Retinal pigment epithelial cell (primary cell): ENCODE data around the gene HSPA12A.

Experiments
- DNase-seq: peaks from one replicate; pipeline ENCODE4 v3.0.0-alpha.2; 2010; ENCODE audit warnings: low read depth
- H3K4me3 ChIP-seq: 2 replicates; pipeline ENCODE4 v1.5.1; 2011; ENCODE audit warnings: mild to moderate bottlenecking, low read length, control low read depth, moderate library complexity
- TF ChIP-seq, protein P1 (sequence below): conservative IDR thresholded peaks from 2 replicates; pipeline ENCODE4 v1.5.1; 2011; ENCODE audit warnings: low read depth, low read length, control low read depth, inconsistent platforms

HSPA12A gene

DNA sequence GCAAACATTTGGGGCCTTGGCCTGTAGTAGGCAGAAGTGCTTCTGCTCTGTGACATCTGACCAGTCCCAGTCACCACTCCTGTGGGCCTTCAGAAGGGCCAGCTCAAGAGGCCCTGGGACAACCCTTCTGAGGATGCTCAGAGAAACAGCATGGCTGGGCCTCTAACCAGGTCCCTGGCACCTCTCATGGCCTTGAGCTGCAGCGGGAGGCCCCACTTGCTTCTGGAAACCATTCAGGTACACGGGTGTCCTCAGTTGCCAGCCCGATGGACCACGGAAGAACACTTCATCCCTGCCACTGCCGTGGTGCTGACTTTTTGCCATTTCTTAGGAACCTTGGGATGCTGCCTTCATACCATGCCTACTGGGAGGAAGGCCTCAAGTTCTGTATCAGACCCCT, 57.6 kb downstream of the HSPA12A start:
- no peak overlapping the region for H3K4me3 ChIP-seq
- DNase-seq = no peak
- TF ChIP-seq, protein P1, sequence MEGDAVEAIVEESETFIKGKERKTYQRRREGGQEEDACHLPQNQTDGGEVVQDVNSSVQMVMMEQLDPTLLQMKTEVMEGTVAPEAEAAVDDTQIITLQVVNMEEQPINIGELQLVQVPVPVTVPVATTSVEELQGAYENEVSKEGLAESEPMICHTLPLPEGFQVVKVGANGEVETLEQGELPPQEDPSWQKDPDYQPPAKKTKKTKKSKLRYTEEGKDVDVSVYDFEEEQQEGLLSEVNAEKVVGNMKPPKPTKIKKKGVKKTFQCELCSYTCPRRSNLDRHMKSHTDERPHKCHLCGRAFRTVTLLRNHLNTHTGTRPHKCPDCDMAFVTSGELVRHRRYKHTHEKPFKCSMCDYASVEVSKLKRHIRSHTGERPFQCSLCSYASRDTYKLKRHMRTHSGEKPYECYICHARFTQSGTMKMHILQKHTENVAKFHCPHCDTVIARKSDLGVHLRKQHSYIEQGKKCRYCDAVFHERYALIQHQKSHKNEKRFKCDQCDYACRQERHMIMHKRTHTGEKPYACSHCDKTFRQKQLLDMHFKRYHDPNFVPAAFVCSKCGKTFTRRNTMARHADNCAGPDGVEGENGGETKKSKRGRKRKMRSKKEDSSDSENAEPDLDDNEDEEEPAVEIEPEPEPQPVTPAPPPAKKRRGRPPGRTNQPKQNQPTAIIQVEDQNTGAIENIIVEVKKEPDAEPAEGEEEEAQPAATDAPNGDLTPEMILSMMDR = no peak

DNA sequence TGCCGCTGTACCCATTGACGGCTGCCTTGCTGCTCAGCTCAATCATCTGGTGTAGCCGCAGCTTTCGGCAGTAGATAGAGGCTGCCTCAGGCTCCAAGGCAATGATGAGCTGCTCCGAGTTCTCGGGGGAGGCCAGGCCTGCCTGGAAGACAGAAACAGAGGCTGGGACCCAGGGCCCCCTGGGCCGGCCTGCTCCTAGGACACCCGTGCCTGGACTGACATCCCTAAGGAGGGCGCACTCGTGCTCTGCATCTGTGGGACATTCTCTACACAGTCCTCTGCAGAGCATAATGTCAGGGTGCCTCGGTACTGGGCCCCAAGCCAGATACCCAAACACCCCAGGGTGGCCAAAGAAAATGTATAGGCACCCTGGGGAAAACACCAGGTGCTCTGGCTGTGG, 58.5 kb downstream of the HSPA12A start:
- no peak overlapping the region for H3K4me3 ChIP-seq
- no peak for DNase-seq
- TF ChIP-seq, protein P1 = no peak

DNA sequence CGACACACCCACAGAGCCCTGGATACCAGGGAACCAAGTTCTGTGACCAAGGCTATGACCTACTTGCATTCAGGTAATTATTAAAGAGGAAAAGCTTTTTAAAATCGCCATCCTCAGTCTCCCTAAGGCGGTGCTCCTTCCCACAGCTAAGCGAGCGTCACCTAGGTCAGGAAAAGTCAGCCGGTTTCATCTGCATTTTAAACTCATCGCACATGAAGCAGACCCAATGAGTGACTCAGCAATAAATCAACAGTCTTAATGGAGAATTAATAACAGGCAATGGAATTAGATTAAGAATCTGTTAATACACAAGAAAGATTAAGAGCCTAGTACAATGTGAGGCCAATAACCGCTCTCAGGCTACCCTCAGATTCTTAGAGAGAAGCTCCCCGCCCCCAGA, 59.2 kb downstream of the HSPA12A start:
- TF ChIP-seq, protein P1 = no peak
- no peak for DNase-seq
- H3K4me3 ChIP-seq = no peak overlapping the region

DNA sequence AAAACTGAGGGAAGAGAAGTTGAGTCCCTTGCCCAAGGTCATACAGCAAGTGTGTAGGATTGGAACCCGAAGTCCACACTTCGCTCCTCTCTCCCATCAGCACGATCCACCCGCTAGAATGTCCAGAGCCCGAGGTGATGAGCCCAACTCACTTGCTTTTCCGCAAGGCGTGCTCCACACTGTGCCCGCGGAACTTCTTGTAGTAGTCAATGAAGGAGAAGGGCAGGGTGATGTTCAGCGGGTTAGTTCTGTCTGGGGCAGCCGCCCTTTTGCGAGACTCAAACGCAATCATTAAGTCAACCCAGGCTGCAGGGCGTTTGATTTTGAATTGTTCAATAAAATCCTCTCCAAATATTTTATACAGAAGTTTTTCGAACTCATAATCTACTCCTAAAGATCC, 63.0 kb downstream of the HSPA12A start:
- DNase-seq = no peak
- no peak overlapping the region for H3K4me3 ChIP-seq
- TF ChIP-seq, protein P1 = no peak

DNA sequence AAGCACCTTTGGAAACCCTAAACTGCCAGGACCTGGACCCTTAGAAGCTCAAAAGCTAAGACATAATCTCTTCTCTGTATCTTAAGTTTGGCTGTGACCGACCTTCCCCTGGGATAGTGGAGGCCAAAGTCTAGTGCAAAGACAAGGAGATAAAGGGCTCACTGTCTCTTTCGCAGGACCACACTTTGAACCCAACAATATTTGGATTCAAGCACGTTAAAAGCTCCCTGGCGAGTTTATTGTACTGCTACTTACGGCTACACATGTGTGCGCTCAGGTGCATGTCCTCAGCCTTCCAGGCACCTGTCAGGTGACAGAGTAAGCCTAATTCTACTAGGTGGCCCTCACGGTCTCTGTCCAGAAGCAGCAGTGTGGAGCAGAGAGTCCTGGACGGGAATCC, 65.7 kb downstream of the HSPA12A start:
- H3K4me3 ChIP-seq = no peak overlapping the region
- DNase-seq = no peak
- TF ChIP-seq, protein P1 = no peak

DNA sequence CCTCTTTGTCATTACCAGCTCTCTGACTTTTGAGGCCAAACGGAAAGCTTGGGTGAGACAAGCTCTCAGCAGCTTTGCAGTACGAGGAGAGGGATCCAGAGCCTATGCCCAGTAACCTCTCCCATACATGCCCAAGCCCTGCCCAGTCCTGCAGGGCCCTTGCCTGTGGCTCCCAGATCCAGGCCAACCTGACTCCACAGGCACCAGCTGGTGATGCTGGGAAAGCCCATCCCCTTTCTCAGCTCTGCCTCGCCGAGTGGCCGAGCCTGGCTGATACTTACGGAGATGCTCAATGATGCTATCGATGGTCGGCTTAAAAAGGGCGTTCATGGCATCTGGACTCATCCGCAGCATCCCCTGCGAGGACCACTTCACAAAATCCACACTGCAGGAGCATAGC, 66.2 kb downstream of the HSPA12A start:
- DNase-seq = no peak
- TF ChIP-seq, protein P1 = no peak

DNA sequence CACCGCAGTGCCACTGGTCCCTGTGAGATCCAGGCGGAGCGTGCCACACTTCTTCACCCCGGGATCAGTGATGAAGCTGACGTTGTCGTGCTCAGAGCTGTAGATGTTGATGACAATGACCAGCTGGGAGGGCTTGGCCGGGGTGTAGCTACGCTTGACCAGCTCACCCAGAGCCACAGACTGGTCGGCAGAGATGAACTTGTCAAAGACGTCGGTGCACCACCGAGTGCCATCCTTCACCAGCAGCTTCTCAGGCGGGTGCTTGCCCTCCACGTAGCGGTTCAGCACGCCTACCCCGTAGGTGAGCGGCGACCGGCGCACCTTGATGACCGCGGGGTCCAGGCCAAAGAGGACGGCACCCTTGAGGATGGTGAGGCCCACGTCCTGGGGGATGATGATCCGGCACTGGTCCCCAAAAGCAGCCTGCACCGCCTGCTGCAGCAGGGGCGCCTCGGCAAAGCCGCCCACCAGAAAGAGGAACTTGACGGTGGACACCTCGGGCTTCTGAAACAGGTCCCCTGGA, 67.4 kb downstream of the HSPA12A start:
- TF ChIP-seq, protein P1 = no peak
- DNase-seq = no peak
- H3K4me3 ChIP-seq = no peak overlapping the region

More for the DNA sequence above, 66.2 kb downstream of the HSPA12A start:
- no peak overlapping the region for H3K4me3 ChIP-seq
